GM20431 (cell line): ENCODE results near the gene DMD.

Experiments used
- in situ Hi-C: fragments of 300-500 bp; cut with MseI, MboI; formaldehyde crosslinking; loops from one replicate; pipeline ENCODE4 v1.15.0; 2020; ENCODE audit warnings: low sequenced_read_pairs; ENCODE audit not compliant: unreplicated experiment

DMD gene

GRCh38 chrX:31832263-31832662 is 1379.1 kb downstream of the DMD start:
- in situ Hi-C loops: no loop called here

DNA sequence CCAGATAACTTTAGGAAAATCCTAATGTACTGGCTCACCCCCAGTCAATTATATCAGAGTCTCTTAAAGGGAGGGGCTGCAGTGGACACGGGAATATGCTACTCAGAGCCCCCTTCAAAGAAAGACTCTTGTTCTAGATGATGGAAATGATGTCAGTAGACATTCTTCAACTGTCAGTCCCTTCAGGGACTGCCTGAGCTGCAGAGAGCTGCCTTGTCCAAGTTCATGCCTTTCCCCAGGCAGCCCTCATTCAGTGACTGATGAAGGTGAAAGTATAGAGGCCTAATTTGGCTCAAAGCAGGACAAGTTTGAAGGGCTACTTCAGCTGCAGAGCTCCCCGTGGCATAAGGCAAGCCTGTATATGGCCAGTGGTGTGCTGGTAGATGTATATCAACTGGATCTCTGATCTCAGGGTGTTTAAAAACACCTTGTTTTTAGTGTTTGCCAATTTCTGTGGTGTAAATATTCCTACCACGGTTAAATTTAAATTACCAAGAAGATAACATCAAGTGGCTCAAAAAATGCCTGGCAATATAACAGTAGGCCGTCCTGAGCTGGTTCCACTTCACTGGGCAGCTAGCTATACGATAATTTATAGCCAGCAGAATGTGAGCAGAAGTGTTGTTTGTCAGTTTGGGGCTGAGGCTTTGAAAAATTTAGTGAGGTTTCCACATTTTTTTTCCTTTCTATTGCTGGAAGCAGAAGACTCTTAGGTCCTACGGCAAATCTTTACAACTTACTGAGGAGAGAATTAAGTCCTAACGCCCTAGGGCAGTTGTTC is 1390.7 kb downstream of the DMD start:
- in situ Hi-C loops: no loop called here

DNA sequence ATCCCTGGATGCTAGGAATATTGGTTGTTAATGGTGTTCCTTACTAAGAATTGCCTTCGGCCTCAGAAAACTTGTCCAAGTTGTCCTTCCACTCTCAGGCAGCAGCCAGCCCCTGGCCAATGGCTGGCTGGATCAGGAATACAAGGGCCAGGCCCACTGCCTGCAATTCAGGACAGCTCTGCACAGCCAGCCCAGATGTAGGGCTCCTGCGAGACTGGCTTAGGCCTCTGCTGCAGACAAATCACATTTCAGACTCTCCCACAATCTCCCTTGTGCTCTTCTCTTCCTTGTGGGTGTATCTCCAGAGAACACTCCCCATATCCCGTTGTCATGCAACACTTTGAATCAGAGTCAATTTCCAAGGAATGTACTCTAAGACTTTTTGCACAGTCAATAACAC is 1391.9 kb downstream of the DMD start:
- in situ Hi-C loops: no loop called here

DNA sequence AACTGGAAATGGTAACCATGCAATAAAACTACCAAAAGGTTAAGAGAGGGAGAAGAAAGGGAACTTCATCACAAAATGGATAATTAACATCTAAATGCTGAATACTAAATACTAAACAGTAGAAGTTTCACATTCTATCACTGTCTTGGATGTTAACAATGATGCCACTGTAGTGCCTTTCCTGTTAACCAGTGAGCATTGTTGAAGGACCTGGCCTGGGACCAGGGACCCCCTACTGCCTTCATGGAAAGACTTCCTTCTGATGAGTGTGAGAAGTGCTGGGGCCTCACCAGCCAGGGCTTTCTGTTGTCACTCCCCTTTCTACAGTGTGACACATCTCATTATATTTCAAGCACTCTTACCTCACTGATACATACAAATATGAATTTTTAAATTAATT is 1400.2 kb downstream of the DMD start:
- in situ Hi-C loops: no loop called here

DNA sequence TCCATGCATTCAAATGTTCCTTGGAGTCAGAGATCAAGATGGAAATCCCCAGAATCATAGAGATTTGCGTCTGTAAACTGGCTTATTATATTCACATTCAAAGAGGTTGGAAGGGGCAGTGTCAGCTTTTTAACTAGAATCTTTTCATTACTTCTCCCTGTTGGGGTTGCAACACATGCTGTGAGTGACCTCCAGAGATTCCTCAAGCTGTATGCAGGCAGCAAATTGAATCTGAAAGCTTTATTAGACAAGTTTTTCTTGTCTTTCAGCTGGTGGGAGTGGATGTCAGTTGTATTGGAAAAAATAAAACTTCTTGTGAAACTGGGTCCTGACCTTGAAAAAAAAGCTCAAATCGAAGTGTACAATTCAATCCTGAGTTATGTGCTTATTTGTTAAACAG is 1403.0 kb downstream of the DMD start:
- in situ Hi-C loops: no loop called here

- in situ Hi-C loops: no loop called here
These were observed 1404.2 kb downstream of the DMD start for GRCh38 chrX:31807165-31807564.

GRCh38 chrX:31805781-31806180 is 1405.6 kb downstream of the DMD start:
- in situ Hi-C loops: no loop called here

DNA sequence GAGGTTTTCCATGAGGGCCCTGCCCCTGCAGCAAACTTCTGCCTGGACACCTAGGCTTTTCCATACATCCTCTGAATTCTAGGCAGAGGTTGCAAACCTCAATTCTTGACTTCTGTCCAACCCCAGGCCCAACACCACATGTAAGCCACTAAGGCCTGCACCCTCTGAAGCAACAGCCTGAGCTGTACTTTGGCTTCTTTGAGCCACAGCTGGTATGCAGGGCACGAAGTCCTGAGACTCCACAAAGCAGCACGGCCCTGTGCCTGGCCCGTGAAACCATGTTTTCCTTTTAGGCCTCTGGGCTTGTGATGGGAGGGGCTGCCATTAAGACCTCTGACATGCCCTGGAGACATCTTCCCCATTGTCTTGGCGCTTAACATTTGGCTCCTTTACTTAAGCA is 1411.1 kb downstream of the DMD start:
- in situ Hi-C loops: no loop called here

GRCh38 chrX:31796624-31797023 is 1414.7 kb downstream of the DMD start:
- in situ Hi-C loops: no loop called here

GRCh38 chrX:31747411-31747810 is 1463.9 kb downstream of the DMD start:
- in situ Hi-C loops: no loop called here

DNA sequence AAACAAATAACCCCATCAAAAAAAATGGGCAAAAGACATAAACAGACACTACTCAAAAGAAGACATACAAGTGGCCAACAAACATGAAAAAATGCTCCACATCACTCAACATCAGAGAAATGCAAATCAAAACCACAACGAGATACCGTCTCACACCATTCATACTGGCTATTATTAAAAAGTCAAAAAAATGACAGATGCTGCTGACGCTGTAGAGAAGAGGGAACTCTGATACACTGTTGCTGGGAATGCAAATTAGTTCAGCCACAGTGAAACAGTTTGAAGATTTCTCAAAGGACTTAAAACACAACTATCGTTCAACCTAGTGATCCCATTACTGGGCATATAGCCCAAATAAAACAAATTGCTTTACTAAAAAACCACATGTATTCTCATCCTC is 1468.3 kb downstream of the DMD start:
- in situ Hi-C loops: no loop called here

DNA sequence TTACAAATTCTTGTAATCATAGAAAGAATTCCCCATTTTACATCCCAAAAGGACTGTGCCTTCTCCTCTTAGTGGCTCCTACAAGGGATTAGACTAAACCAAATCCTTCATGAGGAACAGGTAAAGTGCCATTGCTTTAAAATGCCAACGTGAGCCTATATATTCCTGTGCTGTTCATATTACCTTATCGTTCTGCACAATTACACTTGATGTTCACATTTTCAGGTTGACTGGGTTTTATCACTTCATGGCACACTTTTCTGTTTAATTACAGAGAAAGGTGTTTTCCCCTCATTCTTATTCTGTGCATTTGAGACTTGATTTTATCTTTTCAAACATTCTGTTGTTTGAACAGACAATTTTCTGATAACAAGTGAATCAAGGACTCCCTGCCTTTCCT is 1493.9 kb downstream of the DMD start:
- in situ Hi-C loops: no loop called here

DNA sequence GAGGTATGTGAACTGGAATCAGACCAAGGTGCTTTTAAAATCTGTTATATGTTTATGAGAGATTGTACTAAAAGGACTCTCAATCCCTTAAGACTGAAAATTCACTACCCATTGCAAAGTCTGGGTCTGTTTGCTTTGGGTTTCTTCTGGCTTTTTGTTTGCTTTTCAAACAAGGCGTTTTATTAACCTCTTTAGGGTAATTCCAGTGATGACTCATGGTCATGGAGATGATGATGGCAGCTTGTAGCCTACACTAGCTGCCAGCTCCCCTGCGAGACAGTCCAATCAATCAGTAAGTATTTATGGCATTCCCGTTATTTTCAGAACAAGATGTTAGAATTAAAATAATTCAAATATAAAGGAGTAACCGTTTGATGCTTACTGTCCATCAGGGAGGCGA is 1495.7 kb downstream of the DMD start:
- in situ Hi-C loops: no loop called here

DNA sequence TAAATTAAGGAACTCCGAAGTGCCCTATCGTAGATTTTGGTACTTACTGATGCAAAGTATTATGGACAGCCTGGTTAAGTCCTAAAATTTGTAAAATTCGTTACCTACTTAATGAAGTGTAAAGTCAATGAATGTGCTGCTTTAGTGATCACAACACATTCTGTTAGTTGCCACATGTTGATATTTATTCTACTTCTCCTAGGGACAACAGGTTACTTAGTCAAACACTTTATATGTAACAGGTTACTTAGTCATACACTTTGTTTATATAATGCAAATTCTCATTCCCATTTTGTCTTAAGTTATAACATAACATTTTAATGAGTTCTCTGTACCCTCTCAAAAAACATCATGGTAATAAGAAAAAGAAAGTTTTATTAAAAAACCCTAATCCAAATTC is 1496.6 kb downstream of the DMD start:
- in situ Hi-C loops: no loop called here

DNA sequence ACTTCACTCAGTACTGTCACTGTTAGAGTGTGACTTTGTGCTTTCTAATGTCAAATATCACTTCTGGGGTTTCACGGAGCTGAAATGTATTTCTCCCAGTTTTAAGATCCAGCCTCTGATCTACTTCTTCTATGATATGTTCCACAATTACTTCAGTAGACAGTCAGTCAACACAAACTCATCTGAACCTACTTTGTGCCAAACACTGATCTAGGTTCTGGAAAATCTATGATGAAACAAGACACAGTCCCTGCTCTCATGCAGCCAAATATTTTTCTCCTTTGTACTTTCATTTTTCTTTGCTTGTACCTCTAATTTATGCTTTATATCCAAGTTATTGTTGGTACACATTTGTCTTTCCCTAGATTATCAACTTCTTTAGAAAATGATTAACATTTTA is 1498.2 kb downstream of the DMD start:
- in situ Hi-C loops: no loop called here

- in situ Hi-C loops: no loop called here
These were observed 1500.2 kb downstream of the DMD start for GRCh38 chrX:31711166-31711565.

DNA sequence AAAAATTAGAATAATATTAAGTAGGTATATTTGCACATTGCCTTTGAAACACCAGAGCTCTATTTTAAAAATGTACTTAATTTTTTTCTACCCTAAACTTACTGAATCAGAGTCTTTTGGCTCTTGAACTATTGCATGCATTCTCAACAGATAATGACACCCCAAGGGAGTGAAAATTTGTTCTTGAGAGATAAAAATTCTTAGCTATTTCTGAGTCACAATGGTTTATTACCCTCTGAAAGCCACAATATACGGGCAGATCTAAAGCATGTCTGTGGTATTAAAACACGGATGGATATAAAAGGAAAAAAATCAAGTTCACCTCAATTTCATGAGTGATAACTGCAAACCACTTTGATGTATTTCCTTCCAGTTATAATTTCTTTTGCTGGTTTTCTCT is 1503.2 kb downstream of the DMD start:
- in situ Hi-C loops: no loop called here

DNA sequence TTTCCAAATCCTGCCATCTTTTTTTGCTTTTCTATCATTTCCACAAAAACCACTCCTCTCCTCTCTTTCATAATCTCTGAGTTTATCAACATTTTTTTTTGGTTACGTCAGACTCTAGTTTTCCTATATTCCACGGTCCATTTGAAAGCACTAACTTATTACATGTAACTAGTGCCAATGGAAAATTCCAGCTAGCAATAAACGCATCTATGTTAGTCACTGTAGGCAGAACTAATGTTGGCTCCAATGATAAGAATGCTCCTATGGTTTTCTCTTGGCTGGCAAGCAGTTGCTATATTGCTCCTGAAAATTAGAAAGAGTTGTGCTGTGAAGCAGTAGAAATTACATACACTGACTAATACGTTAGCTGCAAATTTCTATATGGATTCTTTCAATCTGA is 1504.9 kb downstream of the DMD start:
- in situ Hi-C loops: no loop called here

DNA sequence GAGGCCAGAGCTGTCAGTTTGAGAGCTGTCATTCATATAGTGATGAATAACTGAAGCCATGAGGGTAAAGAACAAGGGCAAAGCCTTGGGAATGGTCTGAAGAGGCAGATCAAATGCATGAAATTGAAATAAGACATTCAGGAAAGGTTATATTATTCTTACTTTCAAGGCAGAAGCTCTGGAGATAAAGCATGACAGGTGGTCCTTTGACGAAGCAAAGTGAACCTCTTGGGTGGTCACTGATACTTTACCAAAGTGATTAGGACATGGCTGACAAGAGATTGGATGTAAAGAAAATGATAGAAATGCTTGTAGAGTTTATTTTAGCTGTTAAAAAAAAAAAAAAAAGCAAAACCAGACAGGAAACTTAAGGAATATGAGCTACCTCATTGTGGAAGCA is 1505.5 kb downstream of the DMD start:
- in situ Hi-C loops: no loop called here

DNA sequence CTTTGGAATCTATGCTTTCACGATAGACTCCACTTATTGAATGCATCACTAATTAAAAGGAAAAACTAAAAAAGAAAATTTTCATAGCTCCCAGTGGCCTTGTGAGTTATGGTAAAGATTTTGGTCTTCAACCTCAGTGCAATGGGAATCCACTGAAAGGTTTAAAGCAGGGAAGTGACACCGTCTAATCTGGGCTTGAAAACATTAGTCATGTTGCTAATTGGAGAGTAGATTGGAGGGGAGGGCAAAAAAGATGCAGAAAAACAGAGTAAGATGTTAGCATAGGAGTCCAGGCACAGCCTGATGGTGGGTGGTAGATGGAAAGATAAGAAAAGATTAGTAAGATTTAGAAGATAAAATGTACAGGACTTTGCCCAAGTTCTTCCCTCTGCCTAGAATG is 1506.4 kb downstream of the DMD start:
- in situ Hi-C loops: no loop called here

GRCh38 chrX:31702222-31702621 is 1509.1 kb downstream of the DMD start:
- in situ Hi-C loops: no loop called here

DNA sequence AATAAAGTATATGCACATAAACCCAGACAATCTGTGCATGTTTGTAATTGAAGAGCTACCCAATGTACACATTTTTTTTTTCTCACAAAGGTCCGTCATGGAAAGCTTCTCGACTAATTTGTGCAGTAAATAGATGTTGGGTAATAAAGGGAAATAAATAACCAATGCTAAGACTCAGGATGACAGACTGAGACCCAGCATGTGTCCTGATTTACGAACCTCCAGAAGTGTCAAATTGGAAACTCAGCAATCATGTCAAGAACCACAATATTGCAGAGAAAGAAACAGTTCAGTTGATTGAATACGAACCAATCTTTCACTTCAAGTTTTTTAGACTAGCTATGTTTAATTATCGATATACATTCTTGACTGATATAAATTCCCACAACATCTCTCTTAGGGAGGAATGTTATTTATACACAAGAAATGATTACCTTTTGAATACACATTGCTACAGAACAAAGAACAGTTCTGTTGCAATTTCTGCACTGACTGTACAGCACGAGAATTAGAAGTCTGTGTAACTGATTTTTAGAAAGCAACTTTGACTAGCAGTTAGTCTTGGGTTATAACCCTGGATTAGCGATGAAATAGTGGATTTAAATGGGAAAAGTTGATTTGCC is 1513.9 kb downstream of the DMD start:
- in situ Hi-C loops: no loop called here
